ENCODE results near the gene MTA1.

The MTA1 gene

DNA sequence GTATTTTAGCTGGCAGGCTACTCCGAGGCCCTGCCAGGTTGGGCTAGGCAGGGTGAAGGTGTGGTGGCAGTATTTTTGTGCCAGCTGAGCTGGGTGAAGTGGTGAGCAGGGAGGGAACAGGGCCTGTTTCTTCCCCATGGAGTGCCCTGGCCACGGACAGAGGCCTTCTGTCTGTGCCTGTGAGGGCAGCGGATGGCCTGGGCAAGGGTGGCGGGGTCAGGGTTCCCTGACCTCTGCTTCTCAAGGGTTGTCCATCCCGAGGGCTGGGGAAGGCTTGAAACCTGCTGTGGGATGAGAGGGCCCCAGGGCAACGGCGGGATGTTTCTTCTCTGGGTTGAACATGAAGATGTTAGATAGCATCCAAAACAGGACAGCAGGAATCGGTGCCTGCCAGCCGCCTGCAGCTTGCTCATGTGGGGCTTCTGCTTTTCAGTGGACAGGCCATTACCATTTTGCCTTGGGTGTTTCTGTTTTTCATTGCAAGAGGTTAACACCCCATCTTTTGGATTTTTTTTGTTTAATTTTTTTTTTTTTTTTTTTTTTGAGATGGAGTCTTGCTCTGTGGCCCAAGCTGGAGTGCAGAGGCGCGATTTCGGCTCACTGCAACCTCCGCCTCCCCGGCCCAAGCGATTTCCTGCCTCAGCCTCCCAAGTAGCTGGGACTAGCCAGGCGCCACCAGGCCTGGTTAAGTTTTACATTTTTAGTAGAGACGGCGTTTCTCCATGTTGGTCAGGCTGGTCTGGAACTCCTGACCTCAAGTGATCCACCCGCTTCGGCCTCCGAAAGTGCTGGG lies 3.3 kb downstream of the MTA1 start:
- no peak for DNase-seq (ENCODE audit: low read depth in 2 of 2)

DNA sequence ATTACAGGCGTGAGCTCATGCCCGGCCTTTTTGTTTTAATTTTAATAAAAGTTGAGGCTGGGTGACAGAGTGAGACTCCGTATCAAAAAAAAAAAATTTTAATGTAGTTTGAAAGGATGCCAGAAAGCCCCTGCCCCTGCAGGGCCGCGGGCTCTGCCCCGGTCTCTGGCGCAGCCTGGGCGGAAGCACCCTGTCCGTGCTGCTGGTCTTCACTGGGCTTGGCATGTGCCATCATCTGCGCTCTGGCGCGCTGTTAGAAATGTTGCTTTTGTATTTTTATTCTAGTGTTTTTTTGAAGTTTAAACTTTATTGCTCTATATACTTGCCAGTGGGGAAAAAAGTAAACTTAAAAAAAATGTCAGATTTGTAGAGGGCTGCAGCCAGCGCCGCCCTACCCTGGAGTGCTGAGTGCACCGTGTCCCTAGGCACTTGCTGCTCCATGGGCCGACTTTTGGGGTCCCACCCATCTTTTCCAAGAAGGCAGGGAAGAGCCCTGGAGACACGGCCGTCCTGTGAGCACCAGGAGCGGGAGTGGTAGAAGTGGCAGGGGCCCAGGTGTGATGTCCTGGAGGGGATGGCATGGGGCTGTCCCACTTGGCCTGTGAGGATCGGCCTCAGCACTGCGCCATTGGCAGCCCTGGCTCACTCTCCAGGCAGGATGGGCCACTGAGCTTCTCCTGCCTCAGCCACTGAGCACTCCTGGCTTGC lies 4.0 kb downstream of the MTA1 start:
- no peak for DNase-seq (ENCODE audit: low read depth in 2 of 2)

DNA sequence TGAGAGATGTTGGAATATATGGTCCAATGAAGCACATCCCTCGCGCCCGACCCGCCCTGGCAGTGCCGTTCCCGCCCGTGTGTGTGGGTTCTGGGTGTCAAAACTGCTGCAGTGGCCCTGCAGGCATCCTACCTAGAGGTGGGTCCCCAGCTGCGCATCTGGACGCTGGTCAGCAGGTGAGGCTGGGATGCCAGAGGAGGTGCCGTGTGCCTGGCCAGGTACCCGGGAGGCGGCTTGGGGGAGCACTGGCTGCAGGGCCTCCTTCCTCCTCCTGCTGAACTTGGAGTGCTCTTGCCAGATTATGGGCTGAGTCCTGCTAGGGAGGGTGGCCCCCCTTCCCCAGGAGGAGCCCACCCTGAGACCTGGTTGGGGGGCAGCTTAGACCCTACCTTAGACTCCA lies 5.2 kb downstream of the MTA1 start:
- no peak for DNase-seq (ENCODE audit: low read depth in 2 of 2)

DNA sequence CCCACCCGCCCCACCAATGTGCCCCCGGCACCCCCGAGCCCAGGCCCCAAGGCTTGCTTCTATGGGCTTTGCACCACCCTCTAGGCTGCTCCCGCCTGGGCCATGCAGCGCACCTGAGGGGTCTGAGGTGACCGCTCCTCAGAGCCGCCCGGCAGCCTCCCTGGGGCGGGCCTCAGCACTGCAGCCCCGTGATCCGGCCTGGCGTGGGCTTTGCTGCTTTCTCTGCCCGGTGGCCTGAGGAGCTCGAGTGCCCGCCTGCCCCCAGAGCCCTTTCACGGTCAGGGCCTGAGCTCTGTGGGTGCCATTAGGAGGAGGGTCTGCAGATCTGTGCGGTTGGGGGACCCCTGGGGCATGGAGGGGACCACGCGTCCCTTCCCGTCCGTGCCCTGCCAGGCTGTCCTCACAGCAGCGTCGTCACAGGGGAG lies 6.2 kb downstream of the MTA1 start:
- DNase-seq (ENCODE audit: low read depth in 2 of 2), result no peak

DNA sequence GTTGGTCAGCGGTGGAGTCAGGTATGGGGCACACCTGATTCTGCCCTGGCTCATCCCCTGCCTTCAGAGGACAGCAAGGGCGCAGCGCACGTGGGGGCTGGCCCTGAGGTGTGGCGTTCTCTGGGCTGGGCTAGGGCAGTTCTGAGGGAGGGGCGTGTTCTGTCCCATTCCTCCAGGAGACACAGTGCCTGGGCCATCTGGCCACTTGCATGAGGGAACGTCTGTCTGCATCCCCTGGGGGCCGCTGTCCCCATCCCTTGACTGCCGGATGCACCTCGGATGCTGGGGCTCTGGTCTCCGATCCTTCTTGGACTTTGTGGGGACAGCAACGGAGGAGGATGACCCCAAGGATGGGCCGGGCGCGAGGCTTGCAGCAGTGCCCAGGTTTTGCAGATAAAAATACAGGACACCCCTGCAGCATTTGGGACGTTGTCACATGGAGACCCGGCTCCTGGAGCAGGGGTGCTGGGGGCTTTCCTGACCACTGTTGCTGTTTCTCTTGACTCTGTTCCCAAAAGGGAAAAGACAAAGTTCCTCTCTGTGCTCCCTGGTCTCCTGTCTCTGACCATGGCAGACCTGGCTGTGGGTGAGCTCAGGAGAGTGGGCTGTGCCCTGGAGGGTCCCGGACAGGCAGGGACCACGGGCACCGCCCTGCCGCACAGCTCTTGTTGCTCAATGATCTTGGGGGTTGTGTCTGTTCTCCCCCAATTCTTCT lies 6.9 kb downstream of the MTA1 start:
- no peak for DNase-seq (ENCODE audit: low read depth in 2 of 2)

DNA sequence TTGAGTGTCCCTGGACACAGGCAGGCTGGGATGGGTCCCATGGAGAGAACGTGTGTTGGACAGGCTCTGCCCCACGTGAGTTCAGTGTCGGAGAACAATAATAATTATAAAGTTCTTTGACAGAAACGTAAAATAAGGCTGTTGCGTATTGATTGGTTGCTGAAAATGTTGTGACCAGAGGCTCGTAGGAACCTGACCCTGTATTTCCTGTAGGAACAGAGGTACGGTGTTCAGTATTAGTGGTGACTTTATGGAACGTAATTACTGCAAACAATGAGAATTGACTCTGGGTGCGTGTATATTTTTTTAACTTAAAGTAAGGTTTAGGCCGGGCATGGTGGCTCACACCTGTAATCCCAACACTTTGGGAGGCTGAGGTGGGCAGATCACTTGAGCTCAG lies 7.8 kb downstream of the MTA1 start:
- no peak for DNase-seq (ENCODE audit: low read depth in 2 of 2)

DNA sequence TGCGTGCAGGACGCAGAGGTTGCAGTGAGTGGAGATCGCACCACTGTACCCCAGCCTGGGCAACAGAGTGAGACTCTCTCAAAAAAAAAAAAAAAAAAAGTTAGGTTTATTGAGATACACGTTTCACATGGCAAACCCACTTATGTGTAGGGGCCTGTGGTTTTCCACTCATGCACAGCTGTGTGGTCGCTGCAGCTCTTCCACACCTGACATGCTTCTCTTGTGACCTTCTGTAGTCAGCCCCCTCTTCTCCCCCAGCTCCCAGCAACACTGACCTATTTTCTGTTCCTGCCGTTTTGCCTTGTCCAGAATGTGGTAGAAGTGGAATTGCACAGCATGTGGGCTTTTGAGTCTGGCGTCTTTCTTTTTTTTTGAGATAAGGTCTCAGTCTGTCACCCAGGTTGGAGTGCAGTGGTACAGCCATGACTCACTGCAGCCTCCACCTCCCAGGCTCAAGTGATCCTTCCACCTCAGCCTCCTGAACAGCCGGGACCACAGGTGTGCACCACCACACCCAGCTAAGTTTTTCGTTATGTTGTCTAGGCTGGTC lies 8.4 kb downstream of the MTA1 start:
- DNase-seq (ENCODE audit: low read depth in 2 of 2), result no peak

DNA sequence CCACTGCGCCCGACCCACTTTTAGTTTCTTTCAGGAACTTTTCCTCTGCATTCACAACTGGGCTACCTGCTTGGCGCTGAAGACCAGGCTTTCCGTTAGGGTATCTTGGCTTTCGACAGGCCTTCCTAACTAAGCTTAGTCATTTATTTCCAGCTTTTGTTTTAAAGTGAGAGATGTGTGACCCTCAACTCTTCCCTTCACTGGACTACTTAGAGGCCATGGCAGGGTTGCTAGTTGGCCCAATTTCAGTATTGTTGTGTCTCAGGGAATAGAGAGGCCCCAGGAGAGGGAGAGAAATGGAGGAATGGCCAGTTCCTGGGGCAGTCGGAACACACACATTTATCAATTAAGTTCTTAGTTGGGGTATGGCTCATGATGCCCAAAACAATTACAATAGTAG lies 10.4 kb downstream of the MTA1 start:
- DNase-seq (ENCODE audit: low read depth in 2 of 2), result no peak

DNA sequence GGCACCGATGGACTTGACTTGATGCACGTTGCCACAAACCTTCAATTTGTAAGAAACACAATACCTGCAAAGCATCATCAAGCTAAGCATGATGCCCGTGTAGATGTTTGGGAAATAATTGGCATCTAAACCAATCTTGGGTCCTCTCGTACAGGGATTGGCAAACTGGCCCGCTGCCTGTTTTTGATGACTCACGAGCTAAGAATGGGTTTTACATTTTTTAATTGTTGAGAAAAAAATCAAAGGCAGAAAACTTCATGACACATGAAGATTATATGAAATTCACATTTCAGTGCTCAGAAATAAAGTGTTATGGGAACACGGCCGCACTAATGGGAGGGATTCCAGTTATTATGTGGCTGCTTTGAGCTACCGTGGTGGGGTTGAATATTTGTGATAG lies 10.9 kb downstream of the MTA1 start:
- DNase-seq (ENCODE audit: low read depth in 2 of 2), result no peak

DNA sequence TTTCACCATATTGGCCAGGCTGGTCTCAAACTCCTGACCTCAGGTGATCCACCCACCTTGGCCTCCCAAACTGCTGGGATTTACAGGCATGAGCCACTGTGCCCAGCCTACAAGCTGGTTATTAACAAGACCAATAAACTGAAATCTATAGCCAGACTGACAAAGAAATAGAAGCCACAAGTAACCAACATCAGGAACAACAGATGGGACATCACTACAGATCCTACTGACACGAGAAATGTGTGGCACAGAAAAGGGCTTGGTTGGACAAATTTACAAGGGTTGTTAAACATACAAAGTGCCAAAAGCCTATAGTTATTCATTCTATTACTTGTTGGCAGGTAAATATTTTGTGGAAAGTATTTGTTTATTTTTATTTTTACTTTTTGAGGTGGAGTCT lies 11.6 kb downstream of the MTA1 start:
- DNase-seq (ENCODE audit: low read depth in 2 of 2), result no peak

DNA sequence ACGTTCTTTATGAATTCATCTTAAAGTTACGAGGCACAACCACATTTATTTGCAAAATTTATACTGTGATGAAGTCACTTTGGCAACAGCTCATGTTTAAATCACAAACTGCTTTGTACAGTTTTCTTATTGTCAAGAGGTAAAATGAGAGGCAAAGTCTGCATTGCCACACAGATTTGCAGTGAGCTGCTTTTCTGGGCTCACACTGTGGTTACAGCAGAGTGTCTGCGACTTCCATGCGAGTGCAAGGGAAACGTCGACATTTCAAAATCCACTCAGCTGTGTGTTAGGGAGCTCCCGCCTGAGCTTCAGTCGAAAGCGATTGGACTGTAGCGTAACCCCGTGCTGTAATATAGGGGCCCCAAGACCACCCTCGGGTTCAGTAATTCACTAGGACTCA lies 13.0 kb downstream of the MTA1 start:
- DNase-seq (ENCODE audit: low read depth in 2 of 2), result no peak

DNA sequence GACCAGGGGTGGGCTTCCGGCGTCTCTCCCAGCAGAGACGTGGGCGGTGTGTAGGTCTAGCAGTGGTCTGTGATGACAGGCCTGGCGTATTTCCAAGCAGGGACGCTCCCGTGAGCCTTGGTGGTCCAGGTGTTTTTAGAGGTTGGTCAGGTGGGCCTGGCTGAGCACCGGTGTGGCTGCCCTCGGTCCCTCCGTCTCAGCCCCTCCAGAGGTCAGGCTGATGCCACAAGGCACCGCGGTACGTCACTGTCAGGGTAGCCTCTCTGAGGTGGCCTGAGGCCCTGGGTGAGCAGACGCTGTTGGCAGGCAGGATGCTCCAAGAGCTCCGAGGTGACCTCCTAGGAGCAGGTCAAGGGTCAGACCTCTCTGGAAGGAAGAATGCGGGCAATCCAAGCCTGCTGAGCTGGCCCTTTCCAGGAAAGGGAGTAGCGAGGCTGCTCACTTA lies 13.6 kb downstream of the MTA1 start:
- DNase-seq (ENCODE audit: low read depth in 2 of 2), result no peak

DNA sequence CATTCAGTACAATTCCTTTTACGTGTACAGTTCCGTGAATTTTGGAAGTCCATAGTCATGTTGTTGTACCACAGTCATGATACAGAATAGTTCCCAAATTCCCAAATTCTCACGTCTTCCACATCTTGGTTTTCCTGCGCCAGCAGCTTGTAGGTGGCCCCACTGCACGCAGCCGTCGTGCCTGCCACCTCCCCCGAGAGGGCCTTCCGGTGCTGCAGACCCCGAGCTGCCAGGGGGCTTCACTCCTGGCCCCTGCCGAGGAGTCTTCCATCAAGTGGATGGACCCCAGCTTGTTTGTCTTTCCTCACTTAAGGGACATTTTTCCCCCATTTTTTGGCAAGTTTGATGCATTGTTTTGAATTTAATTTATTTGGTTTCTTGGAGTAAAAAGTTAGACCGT lies 16.8 kb downstream of the MTA1 start:
- no peak for DNase-seq (ENCODE audit: low read depth in 2 of 2)

DNA sequence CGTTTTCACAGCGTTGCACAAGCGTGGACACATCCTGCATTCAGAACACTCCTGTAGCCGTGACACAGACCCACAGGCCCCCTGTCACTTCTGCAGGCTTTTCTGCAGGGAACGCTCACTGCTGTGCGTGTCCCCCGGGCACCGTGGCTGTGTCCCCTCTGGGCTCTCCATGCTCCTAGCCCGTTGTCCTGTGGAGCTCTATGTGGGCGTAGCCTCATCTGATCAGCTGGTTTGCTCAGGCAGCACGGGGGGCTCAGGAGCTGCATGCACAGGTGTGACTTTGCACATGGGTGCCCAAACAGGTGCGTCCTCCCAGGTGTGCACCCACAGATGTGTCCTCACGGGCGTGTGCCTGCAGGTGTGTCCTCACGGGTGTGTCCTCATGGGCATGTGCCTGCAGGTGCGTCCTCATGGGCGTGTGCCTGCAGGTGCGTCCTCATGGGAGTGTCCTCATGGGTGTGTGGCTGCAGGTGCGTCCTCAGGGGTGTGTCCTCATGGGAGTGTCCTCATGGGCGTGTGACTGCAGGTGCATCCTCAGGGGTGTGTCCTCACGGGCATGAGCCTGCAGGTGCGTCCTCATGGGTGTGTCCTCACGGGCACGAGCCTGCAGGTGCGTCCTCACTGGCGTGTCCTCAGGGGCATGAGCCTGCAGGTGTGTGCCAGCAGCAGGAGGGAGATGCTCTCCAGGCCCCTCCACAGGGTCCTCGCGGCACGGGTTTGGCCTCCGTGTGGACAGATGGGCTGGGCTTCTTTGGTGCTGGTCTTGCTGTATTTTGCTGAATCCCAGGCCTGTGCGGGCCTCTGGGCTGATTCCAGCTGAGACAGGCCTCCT lies 17.5 kb downstream of the MTA1 start:
- DNase-seq (ENCODE audit: low read depth in 2 of 2), result no peak

DNA sequence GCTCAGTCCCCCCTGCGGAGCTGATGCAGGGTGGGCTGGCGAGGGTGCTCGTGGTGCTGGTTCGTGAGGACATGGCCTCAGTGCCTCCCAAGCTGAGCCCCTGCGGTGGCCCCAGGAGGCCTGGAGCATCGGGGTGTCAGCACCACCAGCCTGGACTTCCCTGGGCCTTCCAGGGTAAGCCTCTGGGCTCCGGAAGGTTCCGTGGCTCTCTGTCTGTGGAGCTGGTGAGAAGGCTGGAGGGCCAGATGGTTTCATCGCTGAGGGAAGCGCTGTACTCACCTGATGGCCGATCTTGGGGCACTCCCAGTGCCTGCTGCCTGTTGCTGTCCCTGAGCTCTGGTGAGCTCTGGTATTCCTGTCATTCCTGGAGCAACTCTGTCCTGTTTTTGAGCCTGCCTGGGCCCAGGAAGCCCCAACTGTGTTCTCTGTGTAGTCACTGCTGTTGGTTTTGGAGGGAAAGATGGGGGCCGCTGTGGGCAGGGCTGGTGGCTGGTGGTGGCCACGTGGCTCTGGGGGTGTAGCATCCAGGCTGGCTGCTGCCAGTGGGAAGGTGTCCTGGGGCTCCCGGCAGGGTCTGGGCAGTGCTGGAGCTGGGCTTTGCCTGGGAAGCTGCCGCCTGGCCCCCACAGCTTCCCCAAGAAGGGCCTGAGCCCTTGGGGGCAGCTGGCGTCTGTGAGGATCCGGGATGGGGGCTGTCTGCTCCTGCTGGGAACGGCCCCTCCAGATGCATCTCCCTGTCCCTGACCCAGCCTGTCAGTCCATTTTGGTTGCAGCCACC lies 18.3 kb downstream of the MTA1 start:
- no peak for DNase-seq (ENCODE audit: low read depth in 2 of 2)

DNA sequence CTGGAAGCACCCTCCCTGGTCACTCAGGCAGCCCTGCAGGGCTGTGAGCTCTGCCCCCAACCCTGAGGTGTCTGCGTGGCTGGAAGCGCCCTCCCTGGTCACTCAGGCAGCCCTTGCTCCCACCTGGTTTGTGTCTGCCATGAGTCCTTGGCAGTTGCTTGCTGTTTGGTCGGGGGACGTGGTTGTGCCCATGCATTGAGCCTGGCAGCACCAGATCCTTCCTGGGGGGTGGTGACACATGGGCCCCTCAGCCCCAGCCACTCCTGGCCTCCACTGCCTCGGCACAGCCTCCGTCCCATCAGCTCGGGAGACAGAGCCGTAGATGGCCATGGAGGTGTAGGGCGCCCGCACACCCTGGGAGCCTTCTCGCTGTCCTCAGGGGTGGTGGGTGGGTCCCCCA lies 19.6 kb downstream of the MTA1 start:
- no peak for DNase-seq (ENCODE audit: low read depth in 2 of 2)

DNA sequence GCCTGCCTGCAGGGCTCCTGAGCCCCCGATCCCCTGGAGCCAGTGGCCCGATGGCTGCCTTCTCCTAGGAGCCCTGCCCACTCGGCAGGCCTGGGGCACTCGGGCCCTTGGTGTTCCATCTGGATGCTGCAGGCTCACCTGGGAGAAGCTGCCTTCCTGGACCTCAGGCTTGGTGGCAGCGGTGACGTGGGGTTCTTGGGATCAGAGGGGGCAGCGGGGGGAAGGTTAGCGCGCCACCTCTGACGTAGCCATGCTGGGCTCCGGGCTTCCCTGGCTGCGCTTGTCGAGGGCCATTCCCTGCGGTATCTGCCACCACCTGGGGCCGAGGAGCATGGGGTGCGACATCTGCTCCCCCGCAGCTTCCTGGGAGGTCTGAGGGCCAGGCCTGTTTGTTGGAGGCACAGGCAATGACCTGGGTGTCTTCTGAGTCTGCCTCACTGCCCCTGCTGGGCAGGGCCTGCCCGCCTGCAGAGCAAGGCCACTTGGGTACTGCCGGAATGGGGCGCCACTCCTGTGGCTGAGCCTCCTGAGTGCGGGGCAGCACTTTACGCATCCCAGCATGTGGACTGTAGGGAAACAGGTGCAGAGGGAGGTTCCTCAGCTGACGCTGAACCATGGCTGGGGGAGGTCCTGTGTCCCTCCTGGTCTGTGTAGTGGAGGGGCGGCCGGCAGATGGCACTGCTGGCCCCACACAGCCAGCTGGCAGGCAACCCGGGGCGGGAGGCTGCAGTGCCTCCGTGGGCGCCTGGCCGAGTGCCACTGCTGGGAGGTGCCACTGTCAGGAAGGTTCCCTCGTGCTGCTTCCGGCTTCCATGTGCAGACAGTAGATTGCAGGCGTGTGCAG lies 20.3 kb downstream of the MTA1 start:
- DNase-seq (ENCODE audit: low read depth in 2 of 2), result no peak

DNA sequence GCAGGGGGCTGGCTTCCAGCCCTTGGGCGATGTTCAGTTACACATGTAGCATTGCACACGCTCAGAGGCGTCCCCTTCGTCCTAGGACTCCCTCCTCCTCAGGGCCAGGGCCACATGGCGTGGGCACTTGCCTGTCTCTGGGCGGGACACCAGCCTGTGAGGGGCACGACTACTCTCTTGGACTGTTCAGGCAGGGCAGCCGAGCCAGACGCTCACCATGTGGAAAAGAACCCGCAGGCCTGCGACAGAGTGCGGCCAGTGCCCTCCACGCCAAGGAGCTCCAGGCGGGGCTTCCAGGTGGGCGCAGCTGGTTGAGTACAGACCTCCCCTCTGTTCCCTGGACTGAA lies 20.9 kb downstream of the MTA1 start:
- DNase-seq (ENCODE audit: low read depth in 2 of 2), result no peak

DNA sequence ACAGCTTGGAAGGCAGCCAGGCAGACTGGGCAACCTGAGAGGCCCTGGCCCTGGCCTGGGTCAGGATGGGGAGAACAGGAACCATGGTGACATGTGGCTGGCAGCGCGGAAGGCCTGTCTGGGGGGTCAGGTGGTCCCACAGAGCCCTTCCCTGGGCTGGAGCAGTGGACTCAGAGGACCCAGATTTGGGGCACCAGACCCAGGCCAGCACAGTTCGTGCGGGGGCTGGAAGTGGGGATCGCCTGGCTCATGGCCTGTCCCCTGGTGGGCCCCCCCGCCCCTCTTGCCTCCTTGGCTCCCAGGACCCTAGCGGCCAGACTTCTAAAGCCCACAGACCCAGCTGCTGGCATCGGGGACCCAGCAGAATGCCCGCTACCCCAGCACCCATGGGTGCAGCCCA lies 21.4 kb downstream of the MTA1 start:
- no peak for DNase-seq (ENCODE audit: low read depth in 2 of 2)

DNA sequence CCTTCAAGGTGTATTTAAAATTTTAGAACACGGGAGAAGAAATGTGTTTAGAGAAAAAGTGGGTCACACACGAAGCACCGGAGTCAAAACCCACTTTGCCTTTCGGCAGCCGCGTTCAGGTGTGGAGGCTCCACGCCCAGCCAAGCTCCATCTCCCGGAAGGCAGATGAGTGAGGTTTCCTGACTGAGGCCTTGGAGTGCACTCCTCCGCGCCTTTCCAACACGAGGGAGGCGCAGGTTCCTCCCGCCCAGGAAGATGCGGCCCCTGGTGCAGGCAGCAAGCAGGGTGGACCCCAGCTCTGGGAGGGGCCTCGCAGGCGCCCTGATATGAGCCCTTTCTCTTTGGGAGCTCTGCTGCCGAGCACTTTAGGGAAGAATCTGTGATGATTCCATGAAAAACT lies 22.5 kb downstream of the MTA1 start:
- no peak for DNase-seq (ENCODE audit: low read depth in 2 of 2)
